Suprapubic skin (tissue), 4 donors: Measurements from ENCODE around the gene FARS2. TPM values are rescaled to one million over a fixed set of nuclear protein-coding genes. Genes with fewer than 3 reads are reported as not detected.

Experiments used
- DNase-seq, 2 donors: peaks; one replicate each; pipeline ENCODE4 v3.0.0-alpha.2; 2019; ENCODE audit warnings: low spot score in 2 of 2
- H3K27ac ChIP-seq: fragments of 200-600 bp; sonication (generic); one replicate; pipeline ENCODE4 v1.5.1; 2019
- H3K27me3 ChIP-seq: fragments of 200-600 bp; sonication (generic); one replicate; pipeline ENCODE4 v1.5.1; 2019
- H3K36me3 ChIP-seq: fragments of 200-600 bp; sonication (generic); one replicate; pipeline ENCODE4 v1.5.1; 2019
- H3K4me1 ChIP-seq: fragments of 200-600 bp; sonication (generic); one replicate; pipeline ENCODE4 v1.5.1; 2019
- H3K4me3 ChIP-seq: fragments of 200-600 bp; sonication (generic); one replicate; pipeline ENCODE4 v1.5.1; 2019; ENCODE audit warnings: mild to moderate bottlenecking
- H3K9me3 ChIP-seq: fragments of 200-600 bp; sonication (generic); one replicate; pipeline ENCODE4 v1.5.1; 2019
- CTCF ChIP-seq, 2 donors: fragments of 200-600 bp in 1 of 2; fragments of 450-650 bp in 1 of 2; sonication (generic) in 1 of 2; IDR thresholded peaks; one replicate each; pipeline ENCODE4 v1.5.1; 2016 to 2019; ENCODE audit warnings: antibody characterized with exemption in 2 of 2, mild to moderate bottlenecking in 1 of 2, moderate library complexity in 1 of 2
- EP300 ChIP-seq: sonication (generic); formaldehyde crosslinking; IDR thresholded peaks from one replicate; pipeline ENCODE4 v1.6.1; 2017; ENCODE audit warnings: antibody characterized with exemption
- POLR2A ChIP-seq, 2 donors: fragments of 450-650 bp; IDR thresholded peaks; one replicate each; pipeline ENCODE4 v1.6.1; 2017; ENCODE audit warnings: antibody characterized with exemption in 2 of 2, mild to moderate bottlenecking in 2 of 2, moderate library complexity in 2 of 2
- POLR2AphosphoS5 ChIP-seq, 3 donors: sonication (generic); formaldehyde crosslinking; IDR thresholded peaks; one replicate each; pipeline ENCODE4 v1.6.1; 2017; ENCODE audit warnings: antibody characterized with exemption in 3 of 3
- WGBS: methylation state at CpG from one replicate; pipeline ENCODE4 v1.1.5; 2018; 5-methylcytosine and 5-hydroxymethylcytosine counted together
- total RNA-seq, 4 donors: library from RNA; depleted of rRNA; stranded (reverse); fragments of >200 nt; gene quantifications; one replicate each; pipeline ENCODE4 v1.1.0, GENCODE V29; 2016

The FARS2 gene
- total RNA-seq, 4 donors from 2014 or later: 15.0 to 22.4 (median 20.1) TPM

- TF ChIP-seq POLR2AphosphoS5 (IDR thresholded peaks at IDR 0.05) (no peak), EP300 (no peak), CTCF (IDR thresholded peaks at IDR 0.05) (no peak), POLR2A (IDR thresholded peaks at IDR 0.05) (no peak)
- no peak overlapping the region for H3K4me3 ChIP-seq
- WGBS: 92% methylated on average over 9 of the region's 9 CpGs
Measured at GRCh38 chr6:5481750-5482149, 220.4 kb downstream of the FARS2 start.

DNA sequence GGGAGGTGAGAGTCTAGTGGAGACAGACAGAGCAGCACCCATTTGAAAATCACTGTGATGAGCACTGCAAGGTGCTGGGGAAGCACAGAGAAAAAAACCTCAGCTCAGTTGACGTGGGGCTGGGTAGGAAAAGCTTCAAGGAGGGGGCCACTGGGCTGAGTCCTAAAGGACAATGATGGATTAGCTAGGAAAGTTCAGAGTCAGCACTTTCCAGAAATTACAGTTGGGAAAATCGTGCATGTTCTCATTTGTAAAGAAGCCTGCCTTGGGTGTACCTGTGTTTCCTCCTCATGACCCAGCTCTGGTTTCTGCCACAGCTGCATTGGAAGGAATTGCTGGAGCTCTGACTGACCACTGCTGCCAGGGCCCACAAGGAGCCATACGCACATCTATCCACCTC is 221.3 kb downstream of the FARS2 start:
- 94% methylated on average over 3 of the region's 3 CpGs for WGBS
- Histone ChIP-seq H3K27ac (no peak overlapping the region), H3K4me1 (peaks cover 6% of the 10 kb centered on the region), H3K4me3 (no peak overlapping the region), H3K27me3 (no peaks in the 10 kb centered on the region), H3K9me3 (no peaks in the 10 kb centered on the region), H3K36me3 (no peaks in the 10 kb centered on the region)
- TF ChIP-seq CTCF (IDR thresholded peaks at IDR 0.05) (no peak), POLR2AphosphoS5 (IDR thresholded peaks at IDR 0.05) (no peak), EP300 (no peak), POLR2A (IDR thresholded peaks at IDR 0.05) (no peak)
- no peak for DNase-seq

More at GRCh38 chr6:5481750-5482149, 220.4 kb downstream of the FARS2 start:
- Histone ChIP-seq H3K36me3 (no peaks in the 10 kb centered on the region), H3K9me3 (no peaks in the 10 kb centered on the region), H3K4me1 (peaks cover 6% of the 10 kb centered on the region), H3K27ac (no peak overlapping the region), H3K27me3 (no peaks in the 10 kb centered on the region)
- DNase-seq: no peak

GRCh38 chr6:5484692-5485091 is 223.4 kb downstream of the FARS2 start:
- no peak for DNase-seq
- WGBS: 93% methylated on average over 3 of the region's 3 CpGs
- H3K4me1 ChIP-seq: peaks cover 6% of the 10 kb centered on the region
- H3K9me3 ChIP-seq: no peaks in the 10 kb centered on the region
- no peaks in the 10 kb centered on the region for H3K27me3 ChIP-seq
- no peak overlapping the region for H3K4me3 ChIP-seq
- TF ChIP-seq CTCF (IDR thresholded peaks at IDR 0.05): no peak
- TF ChIP-seq EP300: no peak
- TF ChIP-seq POLR2AphosphoS5 (IDR thresholded peaks at IDR 0.05): no peak
- no peak for TF ChIP-seq POLR2A (IDR thresholded peaks at IDR 0.05)
- H3K27ac ChIP-seq: no peak overlapping the region
- no peaks in the 10 kb centered on the region for H3K36me3 ChIP-seq

GRCh38 chr6:5486214-5486613 is 224.9 kb downstream of the FARS2 start:
- Histone ChIP-seq H3K4me3 (no peak overlapping the region), H3K27ac (no peak overlapping the region), H3K4me1 (peaks cover 3% of the 10 kb centered on the region), H3K9me3 (no peaks in the 10 kb centered on the region), H3K36me3 (no peaks in the 10 kb centered on the region), H3K27me3 (no peaks in the 10 kb centered on the region)
- no peak for DNase-seq
- 83% methylated on average over 2 of the region's 2 CpGs for WGBS
- TF ChIP-seq CTCF (IDR thresholded peaks at IDR 0.05): no peak
- no peak for TF ChIP-seq POLR2A (IDR thresholded peaks at IDR 0.05)
- TF ChIP-seq EP300: no peak
- TF ChIP-seq POLR2AphosphoS5 (IDR thresholded peaks at IDR 0.05): no peak

GRCh38 chr6:5490501-5491069 is 229.3 kb downstream of the FARS2 start:
- H3K9me3 ChIP-seq: no peaks in the 10 kb centered on the region
- WGBS: 75% methylated on average over 1 of the region's 1 CpG

More at GRCh38 chr6:5490501-5491069, 229.3 kb downstream of the FARS2 start:
- Histone ChIP-seq H3K27me3 (no peaks in the 10 kb centered on the region), H3K27ac (no peak overlapping the region), H3K4me3 (no peak overlapping the region), H3K4me1 (no peaks in the 10 kb centered on the region), H3K36me3 (no peaks in the 10 kb centered on the region)
- no peak for DNase-seq
- no peak for TF ChIP-seq CTCF (IDR thresholded peaks at IDR 0.05)
- no peak for TF ChIP-seq POLR2A (IDR thresholded peaks at IDR 0.05)
- TF ChIP-seq POLR2AphosphoS5 (IDR thresholded peaks at IDR 0.05): no peak
- no peak for TF ChIP-seq EP300
